ENCODE data around the gene UBE3A. TPM values are rescaled to one million over a fixed set of nuclear protein-coding genes. Genes with fewer than 3 reads are reported as not detected.

Gene UBE3A
- total RNA-seq, 2 experiments from 2014 or later, result 80.9 to 93.0 TPM

DNA sequence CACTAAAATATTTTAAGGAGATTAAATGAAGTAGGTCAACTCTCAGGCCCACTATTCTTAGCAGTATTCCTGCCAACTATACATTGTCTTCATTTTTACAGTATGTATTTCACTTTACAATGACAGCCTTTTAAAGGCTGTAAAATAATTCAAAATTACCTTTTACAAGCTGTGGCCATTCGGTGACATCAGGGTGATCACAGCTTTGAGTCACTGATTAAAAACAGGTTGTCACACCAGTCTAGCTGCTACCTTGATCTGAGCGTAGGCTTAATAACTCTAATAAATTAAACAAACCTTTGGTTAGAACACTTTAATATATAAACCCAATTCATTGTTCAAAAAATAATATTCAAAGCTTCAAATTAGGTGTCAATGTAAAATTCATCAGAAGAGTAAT is 29.9 kb downstream of the UBE3A start:
- Mint-ChIP-seq H3K4me3 (no peak overlapping the region), H3K27ac (no peak overlapping the region), H3K36me3 (ENCODE audit: low read depth) (peaks cover 52% of the 10 kb centered on the region), H3K4me1 (peaks cover 7% of the 10 kb centered on the region), H3K27me3 (no peaks in the 10 kb centered on the region), H3K9me3 (peaks cover 7% of the 10 kb centered on the region)
- POLR2A ChIA-PET, result no interaction called here
- CTCF ChIA-PET, result no interaction called here
- DNase-seq, result no peak

- H3K4me1 Mint-ChIP-seq, result peaks cover 7% of the 10 kb centered on the region
- DNase-seq, result no peak
- H3K9me3 Mint-ChIP-seq, result peaks cover 4% of the 10 kb centered on the region
- no peak overlapping the region for H3K4me3 Mint-ChIP-seq
- CTCF ChIA-PET, result no interaction called here
- H3K27ac Mint-ChIP-seq, result no peak overlapping the region
- peaks cover 53% of the 10 kb centered on the region for H3K36me3 Mint-ChIP-seq (ENCODE audit: low read depth)
- POLR2A ChIA-PET, result no interaction called here
- H3K27me3 Mint-ChIP-seq, result no peaks in the 10 kb centered on the region
These were observed 30.4 kb downstream of the UBE3A start for GRCh38 chr15:25408428-25408827.

GRCh38 chr15:25407950-25408349 is 30.9 kb downstream of the UBE3A start:
- Mint-ChIP-seq H3K27me3 (no peaks in the 10 kb centered on the region), H3K27ac (no peak overlapping the region), H3K9me3 (peaks cover 5% of the 10 kb centered on the region), H3K36me3 (ENCODE audit: low read depth) (peaks cover 54% of the 10 kb centered on the region), H3K4me3 (no peak overlapping the region), H3K4me1 (peaks cover 7% of the 10 kb centered on the region)
- no peak for DNase-seq
- ChIA-PET CTCF (no interaction called here), POLR2A (no interaction called here)

GRCh38 chr15:25406846-25407245 is 32.0 kb downstream of the UBE3A start:
- DNase-seq, result no peak
- no peak overlapping the region for H3K4me3 Mint-ChIP-seq
- H3K9me3 Mint-ChIP-seq, result peaks cover 10% of the 10 kb centered on the region
- ChIA-PET CTCF (interaction anchor here (1.2 kb wide), 1 partner anchor 36 kb away, joined by 3 read pairs; no protein-coding TSS in a partner anchor), POLR2A (no interaction called here)
- H3K27ac Mint-ChIP-seq, result no peak overlapping the region
- H3K4me1 Mint-ChIP-seq, result peaks cover 12% of the 10 kb centered on the region
- no peaks in the 10 kb centered on the region for H3K27me3 Mint-ChIP-seq
- H3K36me3 Mint-ChIP-seq (ENCODE audit: low read depth), result peaks cover 62% of the 10 kb centered on the region

DNA sequence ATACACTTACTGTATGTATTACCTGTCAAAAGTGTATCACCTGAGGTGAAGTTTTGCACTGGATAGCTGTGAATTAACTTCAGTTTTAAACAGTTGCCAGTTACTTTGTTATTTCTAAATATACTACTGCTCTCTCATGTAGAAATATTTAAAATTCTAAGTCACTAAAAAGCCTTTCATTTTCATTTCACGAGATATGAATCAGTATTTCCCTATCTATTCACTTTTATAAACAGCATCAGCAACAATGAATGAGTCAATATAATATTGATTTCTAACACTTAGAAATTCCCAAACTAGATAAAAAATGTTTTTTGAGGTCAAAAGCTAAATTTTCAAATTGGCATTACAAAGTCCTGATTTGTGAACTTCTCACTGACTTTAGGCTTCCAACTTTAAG is 32.6 kb downstream of the UBE3A start:
- POLR2A ChIA-PET, result no interaction called here
- peaks cover 64% of the 10 kb centered on the region for H3K36me3 Mint-ChIP-seq (ENCODE audit: low read depth)
- no peak for DNase-seq
- no peaks in the 10 kb centered on the region for H3K27me3 Mint-ChIP-seq
- peaks cover 12% of the 10 kb centered on the region for H3K4me1 Mint-ChIP-seq
- H3K27ac Mint-ChIP-seq, result no peak overlapping the region
- peaks cover 13% of the 10 kb centered on the region for H3K9me3 Mint-ChIP-seq
- CTCF ChIA-PET, result interaction anchor here (1.2 kb wide), 1 partner anchor 37 kb away, joined by 3 read pairs; no protein-coding TSS in a partner anchor
- H3K4me3 Mint-ChIP-seq, result no peak overlapping the region

DNA sequence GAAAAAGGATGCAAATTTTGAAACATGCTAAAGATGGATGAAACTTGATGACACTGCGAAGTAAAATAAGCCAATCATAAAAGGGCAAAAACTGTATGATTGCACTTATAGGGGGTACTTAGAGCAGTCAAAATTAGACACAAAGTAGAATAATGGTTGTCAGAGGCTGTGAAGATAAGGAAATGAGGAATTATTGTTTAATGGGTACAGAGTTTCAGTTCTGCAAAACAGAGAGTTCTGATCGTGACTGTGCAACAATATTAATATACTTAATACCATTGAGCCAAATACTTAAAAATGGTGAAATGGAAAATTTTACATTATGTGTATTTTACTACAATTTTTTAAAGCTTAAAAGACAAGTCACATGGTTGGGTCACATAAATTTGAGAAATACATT is 35.1 kb downstream of the UBE3A start:
- Mint-ChIP-seq H3K9me3 (peaks cover 14% of the 10 kb centered on the region), H3K27me3 (no peaks in the 10 kb centered on the region), H3K36me3 (ENCODE audit: low read depth) (peaks cover 77% of the 10 kb centered on the region), H3K27ac (no peak overlapping the region), H3K4me3 (no peak overlapping the region), H3K4me1 (peaks cover 12% of the 10 kb centered on the region)
- no peak for DNase-seq
- ChIA-PET CTCF (no interaction called here), POLR2A (no interaction called here)

DNA sequence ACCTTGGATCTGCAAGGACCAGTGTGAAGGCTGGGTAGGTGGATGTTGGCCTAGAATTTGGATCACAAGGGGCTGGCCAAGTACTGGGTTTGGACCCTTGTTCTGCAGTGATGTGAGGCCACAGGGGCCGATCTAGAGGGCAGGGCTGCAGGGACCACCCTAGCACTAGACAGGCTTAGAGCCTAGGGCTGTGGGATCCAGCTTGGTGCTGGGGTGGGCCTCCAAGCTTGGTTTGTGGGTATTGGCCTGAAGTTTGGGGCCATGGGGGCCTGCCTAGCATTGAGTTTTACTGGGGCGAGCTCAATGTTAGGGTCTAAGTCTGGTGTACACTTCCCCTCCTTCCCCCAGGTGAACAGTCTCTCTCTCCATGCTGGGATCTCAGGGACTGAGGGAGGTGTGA is 36.5 kb downstream of the UBE3A start:
- Mint-ChIP-seq H3K36me3 (ENCODE audit: low read depth) (peaks cover 82% of the 10 kb centered on the region), H3K4me1 (peaks cover 12% of the 10 kb centered on the region), H3K4me3 (no peak overlapping the region), H3K27ac (no peak overlapping the region), H3K9me3 (peaks cover 18% of the 10 kb centered on the region), H3K27me3 (no peaks in the 10 kb centered on the region)
- CTCF ChIA-PET, result interaction anchor here (1.1 kb wide), 1 partner anchor 10 kb away, joined by 5 read pairs; no protein-coding TSS in a partner anchor
- no peak for DNase-seq
- POLR2A ChIA-PET, result no interaction called here

DNA sequence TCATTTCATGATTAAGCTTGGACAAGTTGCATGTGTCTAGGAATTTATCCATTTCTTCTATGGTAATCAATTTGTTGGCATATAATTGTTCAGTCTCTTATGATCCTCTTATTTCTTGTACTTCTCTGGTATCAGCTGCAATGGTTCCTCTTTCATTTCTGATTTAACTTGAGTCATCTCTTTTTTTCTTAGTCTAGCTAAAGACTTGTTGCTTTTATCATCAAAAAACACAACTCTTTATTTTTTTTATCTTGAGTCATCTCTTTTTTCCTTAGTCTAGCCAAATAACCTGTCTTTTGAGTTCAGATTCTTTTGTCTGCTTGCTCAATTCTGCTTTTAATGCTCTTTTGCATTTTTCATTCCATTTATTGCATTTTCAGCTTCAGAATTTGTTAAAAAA is 37.3 kb downstream of the UBE3A start:
- no peak overlapping the region for H3K27ac Mint-ChIP-seq
- POLR2A ChIA-PET, result no interaction called here
- no peak for DNase-seq
- H3K36me3 Mint-ChIP-seq (ENCODE audit: low read depth), result peaks cover 79% of the 10 kb centered on the region
- H3K27me3 Mint-ChIP-seq, result no peaks in the 10 kb centered on the region
- H3K4me1 Mint-ChIP-seq, result peaks cover 5% of the 10 kb centered on the region
- CTCF ChIA-PET, result interaction anchor here (1.1 kb wide), 1 partner anchor 9 kb away, joined by 5 read pairs; no protein-coding TSS in a partner anchor
- H3K9me3 Mint-ChIP-seq, result peaks cover 20% of the 10 kb centered on the region
- no peak overlapping the region for H3K4me3 Mint-ChIP-seq

- no peak overlapping the region for H3K4me3 Mint-ChIP-seq
- peaks cover 2% of the 10 kb centered on the region for H3K4me1 Mint-ChIP-seq
- no peak overlapping the region for H3K27ac Mint-ChIP-seq
- H3K36me3 Mint-ChIP-seq (ENCODE audit: low read depth), result peaks cover 58% of the 10 kb centered on the region
- H3K9me3 Mint-ChIP-seq, result peaks cover 12% of the 10 kb centered on the region
- DNase-seq, result no peak
- CTCF ChIA-PET, result no interaction called here
- H3K27me3 Mint-ChIP-seq, result no peaks in the 10 kb centered on the region
- POLR2A ChIA-PET, result no interaction called here
These were observed 41.7 kb downstream of the UBE3A start for GRCh38 chr15:25397100-25397499.

GRCh38 chr15:25394898-25395297 is 43.9 kb downstream of the UBE3A start:
- Mint-ChIP-seq H3K4me1 (peaks cover 2% of the 10 kb centered on the region), H3K9me3 (peaks cover 8% of the 10 kb centered on the region), H3K27me3 (no peaks in the 10 kb centered on the region), H3K36me3 (ENCODE audit: low read depth) (peaks cover 46% of the 10 kb centered on the region), H3K4me3 (no peak overlapping the region), H3K27ac (no peak overlapping the region)
- ChIA-PET CTCF (no interaction called here), POLR2A (no interaction called here)
- no peak for DNase-seq

DNA sequence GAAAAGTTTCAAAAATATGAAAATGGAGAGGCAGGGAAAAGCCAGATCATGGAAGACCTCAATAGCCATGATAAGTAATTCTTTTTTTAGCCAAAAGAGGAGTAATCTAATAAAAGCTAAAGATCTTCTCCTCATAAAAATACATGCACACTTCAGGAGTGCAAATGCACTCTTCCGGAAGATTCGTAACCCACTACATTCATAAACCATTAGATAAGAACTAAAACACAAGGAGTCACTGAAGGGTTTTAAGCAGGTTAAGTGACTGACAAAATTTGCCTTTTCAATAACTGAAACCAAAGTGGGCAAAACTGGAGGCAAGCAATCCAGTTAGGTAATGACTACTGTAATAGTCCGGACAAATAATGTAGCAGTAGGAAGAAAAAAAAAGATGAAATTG is 46.0 kb downstream of the UBE3A start:
- H3K4me1 Mint-ChIP-seq, result peaks cover 2% of the 10 kb centered on the region
- H3K27me3 Mint-ChIP-seq, result no peaks in the 10 kb centered on the region
- ChIA-PET CTCF (interaction anchor here (1.9 kb wide), 1 partner anchor 9 kb away, joined by 5 read pairs; no protein-coding TSS in a partner anchor), POLR2A (interaction anchor here (0.7 kb wide), 1 partner anchor 45 kb away, joined by 3 read pairs; no protein-coding TSS in a partner anchor)
- peaks cover 53% of the 10 kb centered on the region for H3K36me3 Mint-ChIP-seq (ENCODE audit: low read depth)
- no peak for DNase-seq
- no peak overlapping the region for H3K4me3 Mint-ChIP-seq
- peaks cover 13% of the 10 kb centered on the region for H3K9me3 Mint-ChIP-seq
- no peak overlapping the region for H3K27ac Mint-ChIP-seq

DNA sequence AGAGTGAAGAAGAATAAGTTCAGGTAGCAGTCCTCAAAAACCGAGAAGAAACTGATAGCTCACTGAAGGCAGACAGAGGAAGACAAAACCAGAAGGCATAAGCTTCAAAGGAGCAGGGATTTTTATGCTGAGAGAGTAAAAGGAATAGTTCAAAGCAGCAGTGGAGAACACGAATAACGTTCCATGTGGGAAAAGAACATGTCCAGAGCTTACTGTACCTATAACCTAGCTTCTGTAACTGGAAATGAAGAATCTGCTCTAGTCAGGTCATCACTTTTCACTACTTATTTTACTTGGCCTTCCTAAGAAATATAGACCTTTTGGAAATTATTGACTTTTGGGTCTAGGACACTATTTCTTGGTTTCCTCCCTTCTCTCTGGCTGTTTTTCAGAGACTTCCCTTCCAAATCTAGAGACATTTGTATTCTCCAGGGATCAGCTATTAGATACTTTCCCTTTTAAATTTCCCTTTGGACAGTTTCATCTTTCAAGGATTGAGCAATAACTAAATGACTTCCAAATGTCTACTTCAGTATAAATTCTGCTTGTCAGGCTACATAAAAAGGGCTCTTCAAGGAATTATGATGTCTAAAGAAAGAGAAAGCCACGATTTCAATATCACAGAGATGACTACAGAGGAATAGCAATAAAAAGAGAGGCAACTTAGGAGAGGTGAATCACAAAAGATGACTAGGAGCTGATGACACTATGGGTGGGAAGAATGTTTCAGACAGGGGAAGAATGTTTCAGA is 46.7 kb downstream of the UBE3A start:
- DNase-seq, result no peak
- no peak overlapping the region for H3K4me3 Mint-ChIP-seq
- H3K27me3 Mint-ChIP-seq, result no peaks in the 10 kb centered on the region
- peaks cover 7% of the 10 kb centered on the region for H3K9me3 Mint-ChIP-seq
- peaks cover 2% of the 10 kb centered on the region for H3K4me1 Mint-ChIP-seq
- peaks cover 52% of the 10 kb centered on the region for H3K36me3 Mint-ChIP-seq (ENCODE audit: low read depth)
- POLR2A ChIA-PET, result no interaction called here
- CTCF ChIA-PET, result interaction anchor here (1.9 kb wide), 1 partner anchor 10 kb away, joined by 5 read pairs; no protein-coding TSS in a partner anchor
- H3K27ac Mint-ChIP-seq, result no peak overlapping the region

DNA sequence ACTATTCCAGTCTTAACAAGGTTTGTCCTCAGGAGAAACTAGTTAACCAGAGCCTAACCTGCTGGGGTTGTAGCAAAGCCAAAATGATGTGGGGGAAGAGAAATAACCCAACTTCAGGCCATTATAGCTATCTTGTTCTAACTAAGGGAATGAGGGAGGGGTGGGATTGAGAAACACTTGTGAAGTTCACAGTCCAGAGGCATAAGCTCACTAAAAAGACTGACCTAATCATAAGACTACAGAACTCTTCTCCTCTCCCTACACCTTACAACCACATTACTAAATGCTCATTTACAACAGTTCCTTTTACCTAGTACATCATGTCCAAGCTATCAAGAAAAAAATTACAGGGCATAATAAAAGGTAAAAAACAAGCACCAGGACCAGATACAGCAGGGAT is 52.8 kb downstream of the UBE3A start:
- no peak for DNase-seq
- no peaks in the 10 kb centered on the region for H3K27me3 Mint-ChIP-seq
- peaks cover 30% of the 10 kb centered on the region for H3K9me3 Mint-ChIP-seq
- no peak overlapping the region for H3K27ac Mint-ChIP-seq
- CTCF ChIA-PET, result interaction anchor here (0.9 kb wide), 1 partner anchor 26 kb away, joined by 3 read pairs; no protein-coding TSS in a partner anchor
- H3K36me3 Mint-ChIP-seq (ENCODE audit: low read depth), result peaks cover 78% of the 10 kb centered on the region
- H3K4me3 Mint-ChIP-seq, result no peak overlapping the region
- POLR2A ChIA-PET, result interaction anchor here (0.7 kb wide), 1 partner anchor 42 kb away, joined by 3 read pairs; no protein-coding TSS in a partner anchor
- H3K4me1 Mint-ChIP-seq, result no peaks in the 10 kb centered on the region

DNA sequence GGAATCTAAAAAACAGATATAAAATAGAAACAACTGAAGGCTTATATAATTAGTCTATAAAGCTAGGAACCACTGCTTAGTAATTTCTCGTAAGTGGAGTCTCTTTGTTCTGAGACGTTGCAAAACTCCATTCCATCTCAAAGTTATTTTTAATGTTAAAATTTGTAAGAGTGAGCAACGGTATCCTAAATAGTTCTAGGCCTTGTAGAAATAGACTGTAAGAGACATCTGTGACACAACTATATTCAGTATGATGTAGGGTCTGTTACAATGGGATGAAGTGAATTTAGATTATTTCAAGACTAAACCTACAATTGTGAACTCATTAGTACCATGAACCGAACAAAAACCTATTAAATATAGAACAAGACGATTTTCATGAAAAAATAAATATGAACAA is 57.2 kb downstream of the UBE3A start:
- H3K4me3 Mint-ChIP-seq, result no peak overlapping the region
- H3K27ac Mint-ChIP-seq, result no peak overlapping the region
- DNase-seq, result no peak
- peaks cover 36% of the 10 kb centered on the region for H3K9me3 Mint-ChIP-seq
- CTCF ChIA-PET, result no interaction called here
- no peaks in the 10 kb centered on the region for H3K27me3 Mint-ChIP-seq
- POLR2A ChIA-PET, result no interaction called here
- H3K4me1 Mint-ChIP-seq, result peaks cover 1% of the 10 kb centered on the region
- peaks cover 75% of the 10 kb centered on the region for H3K36me3 Mint-ChIP-seq (ENCODE audit: low read depth)
